Skeletal muscle satellite cell (primary cell): ENCODE results near the gene ADSL.
"Not testable (repeated sequence)": the region's sequence is repeated elsewhere in the genome, so short reads cannot be mapped to it uniquely, and the experiment has no call there.

Experiments used
- H3K27me3 ChIP-seq: 2 replicates; pipeline ENCODE4 v1.7.0; 2013; ENCODE audit warnings: low read length; ENCODE audit not compliant: control insufficient read depth, insufficient read depth
- H3K36me3 ChIP-seq: 2 replicates; pipeline ENCODE4 v1.7.0; 2013; ENCODE audit warnings: mild to moderate bottlenecking, control low read depth, low read length; ENCODE audit not compliant: insufficient read depth
- H3K4me1 ChIP-seq: 2 replicates; pipeline ENCODE4 v1.7.0; 2013; ENCODE audit warnings: low read length; ENCODE audit not compliant: control insufficient read depth, insufficient read depth
- H3K4me2 ChIP-seq: 2 replicates; pipeline ENCODE4 v1.7.0; 2013; ENCODE audit warnings: mild to moderate bottlenecking, low read length
- H3K4me3 ChIP-seq: 2 replicates; pipeline ENCODE4 v1.7.0; 2013; ENCODE audit warnings: low read length
- H3K9ac ChIP-seq: 2 replicates; pipeline ENCODE4 v1.7.0; 2013; ENCODE audit warnings: mild to moderate bottlenecking, low read depth, low read length, moderate library complexity
- H3K9me3 ChIP-seq: replicated peaks from 2 replicates; pipeline ENCODE4 v1.7.0; 2013; ENCODE audit warnings: mild to moderate bottlenecking, control low read depth, low read length

The ADSL gene

GRCh38 chr22:40376149-40376548, 29.8 kb downstream of the ADSL start:
- Histone ChIP-seq H3K9me3 (no peaks in the 10 kb centered on the region), H3K4me3 (no peak overlapping the region), H3K27me3 (no peaks in the 10 kb centered on the region), H3K4me1 (peaks cover 3% of the 10 kb centered on the region), H3K36me3 (peaks cover 6% of the 10 kb centered on the region), H3K4me2 (no peak overlapping the region), H3K9ac (no peak overlapping the region)

GRCh38 chr22:40377931-40378330, 31.6 kb downstream of the ADSL start:
- H3K4me3 ChIP-seq: no peak overlapping the region
- no peak overlapping the region for H3K9ac ChIP-seq
- H3K9me3 ChIP-seq: no peaks in the 10 kb centered on the region
- H3K27me3 ChIP-seq: no peaks in the 10 kb centered on the region
- peaks cover 3% of the 10 kb centered on the region for H3K4me1 ChIP-seq
- peaks cover 5% of the 10 kb centered on the region for H3K36me3 ChIP-seq
- no peak overlapping the region for H3K4me2 ChIP-seq

- H3K27me3 ChIP-seq, H3K4me1 ChIP-seq, H3K4me3 ChIP-seq, H3K9ac ChIP-seq, H3K4me2 ChIP-seq, H3K9me3 ChIP-seq, H3K36me3 ChIP-seq: not testable (repeated sequence)
Observed at GRCh38 chr22:40378448-40378847, 32.1 kb downstream of the ADSL start.

GRCh38 chr22:40381461-40381860, 35.2 kb downstream of the ADSL start:
- Histone ChIP-seq H3K4me1 (peaks cover 3% of the 10 kb centered on the region), H3K4me2 (no peak overlapping the region), H3K9me3 (no peaks in the 10 kb centered on the region), H3K4me3 (no peak overlapping the region), H3K27me3 (no peaks in the 10 kb centered on the region), H3K9ac (no peak overlapping the region), H3K36me3 (no peaks in the 10 kb centered on the region)

- Histone ChIP-seq H3K9me3 (no peaks in the 10 kb centered on the region), H3K4me2 (no peak overlapping the region), H3K36me3 (no peaks in the 10 kb centered on the region), H3K4me1 (no peaks in the 10 kb centered on the region), H3K4me3 (no peak overlapping the region), H3K9ac (no peak overlapping the region), H3K27me3 (no peaks in the 10 kb centered on the region)
Observed at GRCh38 chr22:40383905-40384304, 37.6 kb downstream of the ADSL start.

- Histone ChIP-seq H3K4me3 (no peak overlapping the region), H3K9ac (no peak overlapping the region), H3K9me3 (no peaks in the 10 kb centered on the region), H3K4me1 (no peaks in the 10 kb centered on the region), H3K36me3 (no peaks in the 10 kb centered on the region), H3K4me2 (no peak overlapping the region), H3K27me3 (no peaks in the 10 kb centered on the region)
Observed at GRCh38 chr22:40385036-40385782, 38.9 kb downstream of the ADSL start.

- Histone ChIP-seq H3K36me3 (no peaks in the 10 kb centered on the region), H3K9ac (no peak overlapping the region), H3K4me3 (no peak overlapping the region), H3K4me2 (no peak overlapping the region), H3K4me1 (no peaks in the 10 kb centered on the region), H3K9me3 (no peaks in the 10 kb centered on the region), H3K27me3 (no peaks in the 10 kb centered on the region)
Observed at GRCh38 chr22:40387746-40388145, 41.4 kb downstream of the ADSL start.

- no peak overlapping the region for H3K9ac ChIP-seq
- H3K4me1 ChIP-seq: no peaks in the 10 kb centered on the region
- no peak overlapping the region for H3K4me2 ChIP-seq
- H3K36me3 ChIP-seq: no peaks in the 10 kb centered on the region
- H3K4me3 ChIP-seq: no peak overlapping the region
- H3K9me3 ChIP-seq: no peaks in the 10 kb centered on the region
- no peaks in the 10 kb centered on the region for H3K27me3 ChIP-seq
Observed at GRCh38 chr22:40388231-40388630, 41.9 kb downstream of the ADSL start.

- no peaks in the 10 kb centered on the region for H3K36me3 ChIP-seq
- H3K4me3 ChIP-seq: no peak overlapping the region
- H3K4me1 ChIP-seq: no peaks in the 10 kb centered on the region
- H3K27me3 ChIP-seq: no peaks in the 10 kb centered on the region
- H3K9ac ChIP-seq: no peak overlapping the region
- H3K4me2 ChIP-seq: no peak overlapping the region
- no peaks in the 10 kb centered on the region for H3K9me3 ChIP-seq
Observed at GRCh38 chr22:40391417-40391816, 45.1 kb downstream of the ADSL start.

GRCh38 chr22:40392618-40393017, 46.3 kb downstream of the ADSL start:
- no peaks in the 10 kb centered on the region for H3K27me3 ChIP-seq
- H3K9me3 ChIP-seq: no peaks in the 10 kb centered on the region
- peaks cover 2% of the 10 kb centered on the region for H3K36me3 ChIP-seq
- no peak overlapping the region for H3K4me3 ChIP-seq
- H3K4me1 ChIP-seq: no peaks in the 10 kb centered on the region
- H3K4me2 ChIP-seq: no peak overlapping the region
- no peak overlapping the region for H3K9ac ChIP-seq

GRCh38 chr22:40394607-40395006, 48.3 kb downstream of the ADSL start:
- Histone ChIP-seq H3K36me3 (peaks cover 4% of the 10 kb centered on the region), H3K4me3 (no peak overlapping the region), H3K9ac (no peak overlapping the region), H3K9me3 (no peaks in the 10 kb centered on the region), H3K27me3 (no peaks in the 10 kb centered on the region), H3K4me2 (no peak overlapping the region), H3K4me1 (no peaks in the 10 kb centered on the region)

- no peaks in the 10 kb centered on the region for H3K9me3 ChIP-seq
- H3K27me3 ChIP-seq: no peaks in the 10 kb centered on the region
- no peak overlapping the region for H3K4me3 ChIP-seq
- peaks cover 4% of the 10 kb centered on the region for H3K36me3 ChIP-seq
- no peaks in the 10 kb centered on the region for H3K4me1 ChIP-seq
- no peak overlapping the region for H3K9ac ChIP-seq
- no peak overlapping the region for H3K4me2 ChIP-seq
Observed at GRCh38 chr22:40395607-40396006, 49.3 kb downstream of the ADSL start.
